Activated CD4-positive, CD25-positive, alpha-beta regulatory T cell treated with anti-CD3 and anti-CD28 coated beads, Interleukin-2, amount 50 U/mL, for 72 hours (primary cell): ENCODE measurements around the gene VPREB3.

ENCODE experiments used
- DNase-seq: peaks from one replicate; pipeline ENCODE4 v3.0.0; 2021

Gene VPREB3

GRCh38 chr22:23722160-23722559, 32.1 kb downstream of the VPREB3 start:
- no peak for DNase-seq

DNA sequence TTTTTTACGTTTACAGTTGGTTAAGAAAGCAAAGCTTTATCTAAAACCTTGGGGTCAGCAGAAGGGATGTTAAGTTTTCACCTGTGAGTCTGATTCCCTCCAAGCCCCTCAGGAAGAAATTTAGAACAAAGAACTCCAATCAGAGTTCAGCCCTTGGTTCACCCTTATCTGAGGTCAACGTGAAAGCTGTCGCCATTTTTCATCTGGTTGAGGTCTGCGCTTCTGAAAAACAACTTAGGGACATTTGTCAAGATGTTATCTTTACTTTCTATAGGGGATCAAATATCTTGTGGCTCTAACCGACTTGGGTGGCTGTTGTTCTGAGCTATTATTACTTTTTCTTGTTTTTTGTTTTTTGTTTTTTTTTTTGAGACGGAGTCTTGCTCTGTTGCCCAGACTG, 33.4 kb downstream of the VPREB3 start:
- DNase-seq = no peak

DNA sequence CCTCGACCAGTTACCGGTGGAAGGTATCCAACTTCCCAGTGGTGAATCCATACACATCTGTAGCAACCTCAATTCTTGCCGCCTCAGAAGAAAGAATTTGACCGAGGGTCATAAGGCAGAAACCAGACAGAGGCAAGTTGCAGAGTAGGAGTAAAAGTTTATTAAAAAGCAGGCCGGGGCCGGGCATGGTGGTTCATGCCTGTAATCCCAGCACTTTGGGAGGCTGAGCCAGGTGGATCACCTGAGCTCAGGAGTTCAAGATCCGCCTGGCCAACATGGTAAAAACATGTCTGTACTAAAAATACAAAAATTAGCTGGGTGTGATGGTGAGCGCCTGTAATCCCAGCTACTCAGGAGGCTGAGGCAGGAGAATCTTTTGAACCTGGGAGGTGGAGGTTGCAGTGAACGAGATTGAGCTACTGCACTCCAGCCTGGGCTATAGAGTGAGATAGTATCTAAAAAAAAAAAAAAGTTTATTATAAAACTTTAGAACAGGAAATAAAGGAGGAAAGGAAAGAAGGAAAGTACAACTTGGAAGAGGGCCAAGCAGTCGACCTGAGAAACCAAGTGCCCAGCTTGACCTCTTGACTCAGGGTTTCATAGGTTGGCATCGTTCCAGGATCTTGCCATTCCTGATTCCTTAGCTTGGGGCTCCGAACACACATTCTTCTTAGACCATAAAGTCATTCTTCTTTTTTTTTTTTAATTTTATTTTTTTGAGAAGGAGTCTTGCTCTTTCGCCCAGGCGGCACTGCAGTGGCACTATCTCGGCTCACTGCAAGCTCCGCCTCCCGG, 35.7 kb downstream of the VPREB3 start:
- DNase-seq = no peak

DNA sequence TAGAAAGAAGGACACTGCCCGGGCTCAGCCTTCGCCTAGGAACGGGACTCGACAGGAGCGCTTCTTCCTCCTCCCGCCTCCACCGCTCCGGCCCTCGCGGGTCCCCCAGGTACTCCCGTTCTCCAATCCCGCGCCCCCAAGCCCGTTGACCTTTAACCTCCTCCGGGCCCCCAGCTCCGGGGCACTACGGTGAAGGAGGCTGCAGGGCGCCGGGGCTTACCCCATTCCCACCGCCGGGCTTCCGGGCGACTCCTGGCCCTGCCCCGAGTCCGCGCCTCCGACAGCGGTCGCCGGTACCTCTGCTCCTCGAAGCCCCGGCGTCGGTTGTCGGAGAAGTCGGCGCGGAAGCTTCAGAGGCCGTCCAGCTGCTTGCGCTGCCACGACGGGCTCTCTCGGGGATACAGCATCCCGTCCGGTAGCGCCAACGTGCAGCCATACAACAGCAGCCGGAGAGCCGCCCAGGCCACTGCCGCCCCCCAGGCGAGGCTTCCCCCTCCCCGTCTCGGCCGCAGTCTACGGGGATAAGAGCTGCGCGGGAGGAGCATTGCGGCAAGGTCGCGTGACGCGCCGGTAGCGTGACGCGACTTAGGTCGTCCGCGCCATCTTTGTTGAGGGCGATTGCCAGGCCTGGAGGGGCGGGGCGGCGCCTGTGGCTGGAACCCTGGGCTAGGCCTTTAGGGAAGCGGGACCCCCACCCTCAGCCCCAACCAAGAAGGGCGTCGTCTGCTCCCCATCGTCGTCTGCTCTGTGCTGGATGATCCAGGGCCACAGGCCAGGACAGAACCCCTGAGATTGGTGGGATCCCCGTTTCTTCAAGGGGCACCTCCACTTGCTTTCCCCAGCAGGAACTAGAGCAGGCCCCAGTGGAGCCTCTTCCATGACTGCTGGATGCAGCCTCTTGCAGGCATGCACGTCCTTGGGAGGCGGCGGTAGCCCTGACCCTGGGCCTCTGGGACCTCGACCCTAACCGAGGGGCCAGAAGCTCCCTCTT, 37.1 kb downstream of the VPREB3 start:
- DNase-seq = peak; percentile 85

DNA sequence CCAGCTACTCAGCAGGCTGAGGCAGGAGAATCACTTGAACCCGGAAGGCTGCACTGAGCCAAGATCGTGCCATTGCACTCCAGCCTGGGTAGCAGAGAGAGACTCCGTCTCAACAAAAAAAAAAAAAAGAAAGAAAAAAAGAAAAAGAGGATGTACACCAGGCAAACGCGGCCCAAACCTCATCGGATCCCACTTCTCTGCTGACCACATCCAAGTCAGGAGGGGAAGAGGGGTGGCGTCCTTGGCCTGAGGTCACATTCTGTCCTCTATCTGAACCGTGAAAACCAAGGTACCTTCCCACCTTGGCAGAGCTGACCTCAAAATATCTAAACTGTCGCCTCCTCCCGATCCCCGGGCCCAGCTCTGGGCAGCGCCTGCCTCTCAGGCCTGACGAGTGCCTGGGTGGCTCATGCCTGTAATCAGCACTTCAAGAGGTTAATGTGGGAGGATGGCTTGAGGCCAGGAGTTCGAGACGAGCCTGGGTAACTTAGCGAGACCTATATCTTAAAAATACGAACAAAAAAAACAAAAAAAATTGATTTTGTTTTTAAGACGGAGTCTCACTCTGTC, 38.3 kb downstream of the VPREB3 start:
- no peak for DNase-seq

DNA sequence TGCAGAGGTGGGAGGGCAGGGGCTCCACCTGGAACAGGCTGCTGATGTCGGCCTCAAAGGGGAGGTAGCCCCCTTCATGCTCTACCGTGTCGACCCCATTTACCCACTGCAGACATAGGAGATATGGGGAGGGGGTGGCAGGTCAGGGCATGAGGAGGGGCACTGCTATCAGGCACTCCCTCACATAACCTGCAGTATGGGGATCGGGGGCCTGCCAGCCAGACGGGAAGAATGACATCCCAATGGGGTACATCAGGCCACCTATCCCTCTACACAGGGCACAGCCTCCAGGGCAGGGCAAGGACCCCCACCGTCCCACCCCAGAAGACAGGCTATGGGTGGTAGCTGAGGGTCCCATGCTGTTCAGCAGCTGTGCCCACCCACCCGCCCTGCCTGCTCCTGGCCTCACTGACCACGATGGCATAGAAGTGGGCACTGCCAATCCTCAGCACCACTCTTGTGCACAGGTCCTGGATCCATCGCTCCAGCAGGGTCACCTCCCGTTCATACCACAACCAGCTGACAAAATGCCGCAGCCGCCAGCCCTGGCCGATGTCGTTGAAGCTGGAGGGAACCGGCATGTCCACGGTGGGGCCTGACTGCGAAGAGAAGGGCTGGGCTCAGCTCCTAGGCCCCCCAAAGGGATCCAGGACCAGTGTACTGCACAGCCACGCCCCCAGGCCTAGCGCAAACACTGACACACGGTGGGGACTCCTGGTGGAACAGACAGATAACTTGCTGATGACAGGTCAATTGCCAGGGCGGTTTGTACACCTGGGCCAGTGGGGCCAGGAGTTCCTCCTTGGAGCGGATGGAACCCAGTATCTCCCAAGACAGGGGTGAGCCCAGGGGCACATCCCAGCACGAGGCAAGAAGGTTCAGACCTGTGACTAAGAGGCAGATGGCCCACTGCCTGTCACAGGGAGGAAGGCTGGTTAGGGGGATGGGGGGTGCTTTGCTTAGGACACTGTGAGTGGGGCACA, 39.3 kb downstream of the VPREB3 start:
- DNase-seq = no peak

- DNase-seq = no peak
These were observed 40.3 kb downstream of the VPREB3 start for GRCh38 chr22:23713696-23714595.

DNA sequence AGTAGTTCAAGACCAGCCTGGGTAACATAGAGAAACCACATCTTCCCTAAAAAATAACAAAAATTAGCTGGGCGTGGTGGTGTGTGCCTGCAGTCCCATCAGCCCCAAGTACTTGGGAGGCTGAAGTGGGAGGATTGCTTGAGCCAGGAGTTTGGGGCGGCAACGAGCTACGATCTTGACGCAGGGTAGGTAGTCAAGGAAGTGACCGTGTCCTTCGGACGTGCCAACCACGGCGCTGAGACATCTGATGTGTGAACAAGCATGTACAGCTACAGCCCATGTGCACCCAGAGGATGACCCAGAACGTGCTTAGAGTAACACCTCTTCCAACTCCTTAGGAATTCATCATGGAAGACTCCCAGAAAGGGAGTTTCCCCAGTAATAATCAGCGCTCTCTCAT, 42.0 kb downstream of the VPREB3 start:
- DNase-seq = no peak

DNA sequence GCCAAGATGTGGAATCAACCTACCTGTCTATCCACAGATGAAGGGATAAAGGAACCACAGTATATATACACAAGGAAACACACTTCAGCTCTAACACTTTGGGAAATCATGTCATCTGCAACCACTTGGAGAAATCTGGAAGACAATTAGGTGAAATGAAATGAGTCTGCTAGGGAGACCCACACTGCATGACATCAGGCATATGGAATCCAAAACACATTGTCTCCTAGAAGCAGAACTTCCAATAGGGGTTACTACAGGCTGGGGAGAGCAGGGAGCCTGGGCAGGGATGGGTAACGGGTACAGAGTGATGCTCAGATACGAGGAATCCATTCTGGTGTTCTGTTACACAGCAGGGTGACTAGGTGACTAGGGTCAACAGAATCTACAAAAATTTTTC, 45.1 kb downstream of the VPREB3 start:
- DNase-seq = no peak

- DNase-seq = no peak
These were observed 46.0 kb downstream of the VPREB3 start for GRCh38 chr22:23708270-23708669.

DNA sequence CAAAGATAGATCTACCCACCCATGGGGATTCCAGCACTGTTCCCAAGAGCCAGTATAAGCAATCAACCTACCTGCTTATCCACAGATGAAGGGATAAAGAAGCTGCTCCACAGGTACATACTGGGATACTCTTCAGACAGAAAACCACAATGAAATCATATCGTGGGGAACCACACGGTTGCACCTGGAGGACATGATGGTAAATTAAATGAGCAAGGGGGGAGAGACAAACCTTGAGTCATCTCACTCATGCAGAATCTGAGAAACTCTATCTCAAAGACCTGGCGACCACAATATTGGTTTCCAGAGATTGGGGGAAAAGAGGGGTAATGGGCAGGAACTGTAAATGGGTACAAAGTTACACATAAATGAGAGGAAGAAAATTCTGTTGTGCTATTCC, 48.9 kb downstream of the VPREB3 start:
- no peak for DNase-seq

GRCh38 chr22:23704829-23705228, 49.4 kb downstream of the VPREB3 start:
- no peak for DNase-seq

DNA sequence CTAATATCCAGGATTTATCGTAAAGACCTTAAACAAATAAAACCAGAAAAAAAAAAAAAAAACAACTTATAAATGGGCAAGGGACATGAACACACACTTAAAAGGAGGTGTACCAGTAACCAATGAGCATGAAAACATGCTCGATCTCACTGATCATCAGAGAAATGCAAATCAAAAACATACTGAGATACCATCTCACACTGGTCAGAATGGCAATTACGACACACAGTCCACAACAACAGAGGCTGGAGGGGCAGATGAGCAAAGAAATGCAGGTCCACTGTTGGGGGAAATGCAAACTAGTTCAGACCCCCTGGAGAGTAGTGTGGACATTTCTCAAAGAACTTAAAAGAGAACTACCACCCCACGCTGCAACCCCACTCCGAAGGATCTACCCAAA, 50.2 kb downstream of the VPREB3 start:
- DNase-seq = no peak
